Type B pancreatic cell (in vitro differentiated cells): ENCODE data around the gene PTPN11. TPM values are rescaled to one million over a fixed set of nuclear protein-coding genes. Genes with fewer than 3 reads are reported as not detected.

Source experiments
- DNase-seq: peaks from one replicate; pipeline ENCODE4 v3.0.0; 2021; ENCODE audit warnings: mixed read lengths; ENCODE audit not compliant: unreplicated experiment; ENCODE audit errors: extremely low spot score
- H3K27ac Mint-ChIP-seq: 2 replicates; pipeline ENCODE4 v1.8.0; 2021; ENCODE audit warnings: mild to moderate bottlenecking, mixed read lengths
- H3K27me3 Mint-ChIP-seq: 2 replicates; pipeline ENCODE4 v1.8.0; 2021; ENCODE audit warnings: mixed read lengths
- H3K36me3 Mint-ChIP-seq: 2 replicates; pipeline ENCODE4 v1.8.0; 2021; ENCODE audit warnings: mixed read lengths
- H3K4me1 Mint-ChIP-seq: one replicate; pipeline ENCODE4 v1.8.0; 2021; ENCODE audit warnings: mixed read lengths; ENCODE audit not compliant: unreplicated experiment
- H3K4me3 Mint-ChIP-seq: 2 replicates; pipeline ENCODE4 v1.8.0; 2021; ENCODE audit warnings: mild to moderate bottlenecking, mixed read lengths
- H3K9me3 Mint-ChIP-seq: 2 replicates; pipeline ENCODE4 v1.8.0; 2021; ENCODE audit warnings: mixed read lengths
- total RNA-seq: library from RNA; stranded (reverse); gene quantifications from 2 replicates; pipeline ENCODE4 v1.2.1, GENCODE V29; 2021; ENCODE audit warnings: low replicate concordance
- TF ChIP-seq, protein P1 (sequence below): fragments of 200-600 bp; sonication (generic); conservative IDR thresholded peaks from 2 replicates; pipeline ENCODE4 v1.5.0; 2021; ENCODE audit warnings: antibody characterized with exemption, mild to moderate bottlenecking

PTPN11 gene
- total RNA-seq, 1 donor from 2014 or later = 76.0 TPM

DNA sequence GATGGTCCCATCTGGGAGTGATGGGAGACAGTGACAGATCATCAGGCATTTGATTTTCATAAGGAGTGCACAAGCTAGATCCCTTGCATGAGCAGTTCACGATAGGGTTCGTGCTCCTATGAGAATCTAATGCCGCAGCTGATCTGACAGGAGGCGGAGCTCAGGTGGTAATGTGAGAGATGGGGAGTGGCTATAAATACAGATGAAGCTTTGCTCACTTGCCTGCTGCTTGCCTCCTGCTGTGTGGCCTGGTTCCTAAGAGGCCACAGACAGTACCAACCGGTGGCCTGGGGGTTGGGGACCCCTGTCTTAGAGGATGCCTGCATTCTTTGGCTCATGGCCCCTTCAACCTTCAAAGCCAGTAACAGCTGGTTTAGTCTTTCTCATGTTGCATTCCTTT is 130.3 kb downstream of the PTPN11 start:
- no peaks in the 10 kb centered on the region for H3K9me3 Mint-ChIP-seq
- H3K4me1 Mint-ChIP-seq = no peaks in the 10 kb centered on the region
- H3K36me3 Mint-ChIP-seq = no peaks in the 10 kb centered on the region
- peaks cover 24% of the 10 kb centered on the region for H3K27me3 Mint-ChIP-seq
- TF ChIP-seq, protein P1, sequence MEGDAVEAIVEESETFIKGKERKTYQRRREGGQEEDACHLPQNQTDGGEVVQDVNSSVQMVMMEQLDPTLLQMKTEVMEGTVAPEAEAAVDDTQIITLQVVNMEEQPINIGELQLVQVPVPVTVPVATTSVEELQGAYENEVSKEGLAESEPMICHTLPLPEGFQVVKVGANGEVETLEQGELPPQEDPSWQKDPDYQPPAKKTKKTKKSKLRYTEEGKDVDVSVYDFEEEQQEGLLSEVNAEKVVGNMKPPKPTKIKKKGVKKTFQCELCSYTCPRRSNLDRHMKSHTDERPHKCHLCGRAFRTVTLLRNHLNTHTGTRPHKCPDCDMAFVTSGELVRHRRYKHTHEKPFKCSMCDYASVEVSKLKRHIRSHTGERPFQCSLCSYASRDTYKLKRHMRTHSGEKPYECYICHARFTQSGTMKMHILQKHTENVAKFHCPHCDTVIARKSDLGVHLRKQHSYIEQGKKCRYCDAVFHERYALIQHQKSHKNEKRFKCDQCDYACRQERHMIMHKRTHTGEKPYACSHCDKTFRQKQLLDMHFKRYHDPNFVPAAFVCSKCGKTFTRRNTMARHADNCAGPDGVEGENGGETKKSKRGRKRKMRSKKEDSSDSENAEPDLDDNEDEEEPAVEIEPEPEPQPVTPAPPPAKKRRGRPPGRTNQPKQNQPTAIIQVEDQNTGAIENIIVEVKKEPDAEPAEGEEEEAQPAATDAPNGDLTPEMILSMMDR = no peak
- no peak for DNase-seq
- H3K27ac Mint-ChIP-seq = no peak overlapping the region
- H3K4me3 Mint-ChIP-seq = no peak overlapping the region

DNA sequence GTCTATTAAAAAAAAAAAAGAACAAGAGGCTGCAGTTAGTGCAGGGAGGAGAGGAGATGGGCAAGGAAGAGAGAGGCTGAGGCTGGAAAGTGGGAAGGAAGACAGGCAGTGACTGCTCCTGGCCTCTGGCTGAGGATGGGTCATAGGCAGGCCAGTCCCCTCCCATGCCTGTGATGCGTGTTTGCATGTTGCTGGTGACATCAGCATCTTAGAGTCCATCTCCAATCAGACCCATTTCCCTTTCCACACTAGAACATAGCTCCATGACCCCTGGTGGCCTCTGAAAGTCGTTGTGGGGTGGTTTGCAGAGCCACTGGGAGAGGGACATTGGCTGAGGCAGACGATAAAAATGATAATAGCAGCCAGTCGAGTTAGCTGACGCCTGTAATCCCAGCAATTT is 132.9 kb downstream of the PTPN11 start:
- no peak overlapping the region for H3K27ac Mint-ChIP-seq
- TF ChIP-seq, protein P1 = no peak
- DNase-seq = no peak
- H3K4me1 Mint-ChIP-seq = no peaks in the 10 kb centered on the region
- no peaks in the 10 kb centered on the region for H3K9me3 Mint-ChIP-seq
- no peaks in the 10 kb centered on the region for H3K36me3 Mint-ChIP-seq
- H3K27me3 Mint-ChIP-seq = peaks cover 26% of the 10 kb centered on the region
- no peak overlapping the region for H3K4me3 Mint-ChIP-seq

DNA sequence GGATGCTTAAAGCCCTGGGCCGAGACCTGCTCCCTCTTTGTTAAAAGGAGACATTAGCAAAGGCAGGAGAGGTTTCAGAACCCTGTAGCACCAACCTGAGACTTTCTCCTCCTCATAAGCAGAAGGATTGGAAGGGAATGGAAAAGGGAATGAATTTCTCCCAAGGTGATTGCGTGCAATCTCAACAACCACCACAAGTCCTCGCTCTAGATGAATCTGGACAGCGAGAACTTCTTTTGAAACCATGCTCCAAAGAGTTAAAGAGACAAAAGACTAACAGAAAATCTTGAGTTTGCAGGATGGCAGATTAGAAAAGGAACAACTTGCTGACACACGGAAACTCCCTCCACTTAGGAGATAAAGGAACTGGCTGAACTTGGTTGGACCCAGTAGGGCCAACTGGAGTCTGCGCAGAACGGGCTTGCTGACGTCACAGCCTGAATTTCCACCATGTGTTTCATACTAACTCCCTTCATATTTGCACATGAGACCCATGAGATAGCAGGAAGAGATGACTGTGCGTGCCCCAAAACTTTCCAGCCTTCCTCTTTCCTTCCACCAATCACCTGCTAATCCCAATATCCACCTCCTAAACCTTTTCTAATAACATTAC is 137.0 kb downstream of the PTPN11 start:
- no peaks in the 10 kb centered on the region for H3K4me1 Mint-ChIP-seq
- no peaks in the 10 kb centered on the region for H3K36me3 Mint-ChIP-seq
- H3K4me3 Mint-ChIP-seq = no peak overlapping the region
- TF ChIP-seq, protein P1 = peak; percentile 52
- no peaks in the 10 kb centered on the region for H3K9me3 Mint-ChIP-seq
- H3K27ac Mint-ChIP-seq = no peak overlapping the region
- peaks cover 20% of the 10 kb centered on the region for H3K27me3 Mint-ChIP-seq
- no peak for DNase-seq

DNA sequence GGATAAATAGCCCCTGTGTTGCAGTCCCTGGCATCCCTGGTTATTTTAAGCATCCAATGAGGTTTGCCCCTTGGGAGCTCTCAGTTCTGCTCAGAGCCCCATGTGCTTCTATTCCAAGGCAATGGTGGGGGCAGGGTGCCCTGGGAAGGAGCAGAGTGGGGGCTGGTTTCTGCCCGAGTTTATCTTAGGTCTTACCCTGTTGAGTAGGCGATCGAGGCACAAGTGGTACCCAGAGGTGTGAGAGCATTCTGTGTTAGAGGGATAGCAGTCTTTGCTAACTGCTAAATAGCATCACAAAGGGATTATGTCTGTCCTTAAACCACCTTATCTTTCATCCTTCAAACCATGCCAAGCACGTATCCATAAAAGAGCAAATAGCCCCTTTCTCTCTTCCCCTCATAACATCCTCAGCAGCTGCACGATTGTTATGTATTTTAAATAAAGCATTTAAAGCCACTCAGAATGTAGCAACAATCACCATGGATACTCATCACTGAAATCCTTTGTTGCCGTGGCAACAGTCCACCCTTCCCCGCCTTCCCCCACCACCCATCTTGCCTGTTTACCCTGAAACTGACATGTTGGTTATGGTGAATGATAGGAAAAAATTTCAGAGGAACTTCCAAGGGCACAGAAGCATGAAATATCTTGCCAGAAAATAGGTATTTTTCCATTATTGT is 139.3 kb downstream of the PTPN11 start:
- H3K27me3 Mint-ChIP-seq = peaks cover 19% of the 10 kb centered on the region
- no peaks in the 10 kb centered on the region for H3K4me1 Mint-ChIP-seq
- no peaks in the 10 kb centered on the region for H3K9me3 Mint-ChIP-seq
- TF ChIP-seq, protein P1 = no peak
- H3K4me3 Mint-ChIP-seq = no peak overlapping the region
- DNase-seq = no peak
- H3K27ac Mint-ChIP-seq = no peak overlapping the region
- H3K36me3 Mint-ChIP-seq = no peaks in the 10 kb centered on the region

Other genes with a start within 250 kb of the PTPN11 start
- gene HECTD4, start 36.5 kb upstream of the PTPN11 start, total RNA-seq = 57.6 and 62.1 TPM in 2 replicates
- 1,606 and 1,993 TPM in 2 replicates for gene RPL6, start 9.3 kb upstream of the PTPN11 start, total RNA-seq